Adipose tissue (tissue), 3 donors: ENCODE data around the gene CYBC1. TPM values are rescaled to one million over a fixed set of nuclear protein-coding genes. Genes with fewer than 3 reads are reported as not detected.
A peak's percentile ranks its signal among the peaks of the same experiment; 100 is the strongest.

Experiments
- H3K27ac ChIP-seq: one replicate; pipeline ENCODE4 v1.5.1; 2013; ENCODE audit warnings: low read depth, low read length
- WGBS, 3 donors: extraction: QIAGEN DNeasy Blood & Tissue Kit; methylation state at CpG; one replicate each; pipeline ENCODE4 v1.1.7; 2013; 5-methylcytosine and 5-hydroxymethylcytosine counted together
- polyA plus RNA-seq, 3 donors: library from polyadenylated mRNA; stranded (reverse); fragments of 200-250 nt; gene quantifications; one replicate each; pipeline ENCODE4 v1.2.3, GENCODE V29; 2013
- donor health status: healthy with polysubstance abuse.
- donor health status: Bipolar disorder and iron deficiency.
- donor health status: healthy.

The CYBC1 gene
- polyA plus RNA-seq, 3 donors: 42.5 to 70.0 (median 43.6) TPM

GRCh38 chr17:82440469-82440981 lies 10.0 kb downstream of the CYBC1 start:
- 52 to 81% (median 61%) methylated on average over 22 of the region's 22 CpGs for WGBS, 3 donors
- H3K27ac ChIP-seq: peak overlapping the region; percentile 29

DNA sequence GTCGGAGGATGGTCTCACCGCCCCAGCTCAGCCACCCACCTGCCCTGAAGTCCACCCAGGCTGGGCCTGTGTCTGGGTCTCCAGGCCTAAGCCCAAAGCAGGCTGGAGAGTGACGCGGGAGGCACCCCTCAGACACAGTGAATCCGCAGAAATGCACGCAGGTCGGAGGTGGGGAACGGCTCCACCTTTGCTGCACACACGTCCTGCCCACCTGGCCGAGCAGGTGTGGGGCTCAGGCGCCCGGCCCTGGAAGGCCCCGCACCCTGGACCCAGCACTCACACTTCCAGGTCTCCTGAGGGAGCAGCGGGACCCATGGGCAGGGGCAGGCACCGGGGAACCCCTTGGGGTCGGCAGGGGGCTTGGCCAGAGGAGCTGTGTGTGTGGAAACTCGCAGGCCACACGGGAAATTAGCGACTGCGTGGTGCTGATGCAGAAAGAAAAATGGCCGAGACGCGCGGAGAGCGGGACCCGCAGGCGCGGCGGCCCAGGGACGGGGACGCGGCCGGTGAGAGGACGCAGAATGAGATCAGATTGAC lies 10.7 kb downstream of the CYBC1 start:
- no peak overlapping the region for H3K27ac ChIP-seq
- 93 to 96% (median 94%) methylated on average over 30 to 34 of the region's 34 CpGs for WGBS, 3 donors

GRCh38 chr17:82439194-82439828 lies 11.2 kb downstream of the CYBC1 start:
- WGBS, 3 donors: 81 to 94% (median 92%) methylated on average over 29 of the region's 29 CpGs
- H3K27ac ChIP-seq: no peak overlapping the region

DNA sequence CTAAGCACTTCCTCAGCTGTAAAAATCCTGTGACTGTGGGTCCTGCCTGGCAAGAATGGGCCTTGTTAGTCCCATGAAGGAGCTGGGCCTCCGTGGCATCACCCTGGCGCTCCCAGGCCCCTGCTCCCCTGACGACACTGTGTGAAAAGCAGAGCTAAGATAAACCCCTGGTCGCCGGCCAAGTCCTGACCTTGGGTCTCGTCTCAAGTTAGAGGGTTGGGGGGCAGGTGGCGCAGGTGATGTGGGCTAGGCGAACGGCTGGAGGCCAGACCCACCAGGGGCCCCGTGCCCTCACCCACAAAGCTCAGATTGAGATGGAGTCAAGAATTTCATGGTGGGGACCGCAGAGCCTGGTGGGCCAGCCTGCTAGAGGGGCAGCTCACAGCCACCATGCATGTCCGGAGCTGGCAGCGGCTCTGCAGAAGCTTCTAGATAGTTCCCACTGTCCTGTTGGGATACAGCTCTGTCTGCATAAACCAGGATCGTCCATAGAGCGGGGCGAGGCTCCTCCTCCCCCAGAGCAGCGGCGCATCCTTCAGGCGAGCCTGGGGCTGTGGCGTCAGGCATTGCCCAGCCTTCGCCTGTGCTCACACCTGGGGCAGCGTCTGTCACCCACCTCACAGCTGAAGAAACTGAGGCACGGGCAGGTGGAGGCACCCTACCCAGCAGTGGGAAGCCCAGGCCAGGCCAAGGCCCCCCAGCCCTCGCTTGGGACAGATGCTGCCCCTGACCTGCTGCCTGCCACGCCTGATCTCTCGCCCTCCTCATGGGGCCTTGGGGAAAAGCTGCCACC lies 12.0 kb downstream of the CYBC1 start:
- no peak overlapping the region for H3K27ac ChIP-seq
- 65 to 90% (median 85%) methylated on average over 24 to 26 of the region's 26 CpGs for WGBS, 3 donors

- 63 to 91% (median 90%) methylated on average over 18 of the region's 18 CpGs for WGBS, 3 donors
These were observed 13.3 kb downstream of the CYBC1 start for GRCh38 chr17:82437325-82437668.

DNA sequence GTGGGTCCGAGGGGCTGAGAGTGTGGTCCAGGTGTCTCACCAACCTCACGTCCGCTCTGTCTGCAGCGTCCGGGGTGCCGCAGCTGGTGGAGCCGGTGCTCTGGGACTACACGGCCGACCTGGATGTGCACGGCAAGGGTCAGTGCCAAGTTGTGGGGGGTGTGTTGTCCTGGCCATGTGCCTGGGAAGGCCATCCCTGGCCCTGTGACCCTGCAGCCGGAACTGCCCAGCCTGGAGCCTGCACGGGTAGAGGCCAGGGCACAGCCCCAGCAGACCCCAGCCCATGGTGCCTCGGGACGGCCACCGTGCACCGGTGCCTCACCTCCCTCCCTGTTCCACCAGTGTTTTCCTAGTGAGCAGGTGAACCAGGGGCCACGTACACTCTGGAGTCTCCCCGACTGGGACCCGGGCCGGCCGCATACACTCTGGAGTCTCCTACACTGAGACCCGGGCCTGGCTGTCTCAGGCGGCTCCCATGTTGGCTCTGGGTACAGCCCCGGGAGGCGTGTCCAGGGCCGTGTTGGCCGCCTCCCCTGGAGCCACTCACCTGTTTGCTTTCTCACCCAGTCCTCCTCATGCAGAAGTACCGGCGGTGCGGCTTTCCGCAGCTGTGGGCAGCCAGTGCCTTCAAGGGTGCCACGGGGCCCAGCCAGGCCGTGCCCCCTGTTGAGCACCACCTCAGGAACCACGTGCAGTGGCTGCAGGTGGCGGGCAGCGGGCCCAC lies 13.8 kb downstream of the CYBC1 start:
- WGBS, 3 donors: 56 to 93% (median 87%) methylated on average over 35 to 36 of the region's 36 CpGs
- H3K27ac ChIP-seq: no peak overlapping the region

More at GRCh38 chr17:82437325-82437668, 13.3 kb downstream of the CYBC1 start:
- no peak overlapping the region for H3K27ac ChIP-seq

DNA sequence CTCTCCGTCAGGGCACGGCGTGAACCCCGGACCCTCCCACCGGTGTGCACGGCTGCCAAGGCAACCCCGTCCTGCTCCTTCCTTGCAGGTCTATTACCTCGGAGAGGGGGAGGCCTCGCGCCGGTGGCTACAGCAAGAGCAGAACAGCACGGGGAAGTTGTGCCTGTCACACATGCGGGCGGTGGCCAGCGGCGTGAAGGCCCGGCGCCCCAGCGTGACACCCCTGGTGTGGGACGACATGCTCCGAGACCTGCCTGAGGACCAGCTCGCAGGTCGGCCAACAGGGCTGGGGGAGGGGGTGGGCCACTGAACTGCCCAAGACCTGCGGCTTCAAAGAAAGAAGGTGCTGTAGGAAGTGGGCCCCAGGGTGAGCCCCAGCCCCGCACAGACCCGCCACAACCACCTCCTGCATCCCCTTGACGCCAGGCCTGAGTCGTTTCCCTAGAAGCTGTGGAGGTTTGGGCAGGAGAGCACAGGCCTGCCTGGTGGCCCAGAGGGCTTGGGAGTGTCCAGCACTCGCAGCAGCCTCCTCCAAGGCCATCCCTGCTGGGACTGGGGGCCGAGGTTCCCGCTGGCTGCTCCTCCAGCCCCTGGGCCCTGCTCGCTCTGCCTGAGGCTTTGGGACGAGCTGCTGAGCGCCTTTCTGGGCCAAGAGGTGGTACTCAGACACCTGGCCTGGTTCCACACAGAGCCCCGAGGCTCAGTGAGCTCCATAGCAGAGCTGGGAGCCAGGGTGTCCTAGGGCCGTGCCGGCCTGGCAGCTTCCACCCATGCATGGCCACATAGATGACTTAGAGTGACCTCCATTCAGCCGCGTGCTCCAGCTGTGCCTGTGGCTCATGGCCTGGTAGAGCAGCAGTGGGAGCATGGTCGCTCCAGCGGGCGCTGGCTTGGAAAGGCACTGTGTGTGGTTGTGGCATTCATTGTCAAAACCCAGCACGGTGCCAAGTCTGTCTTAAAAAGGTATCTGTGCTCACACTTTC lies 14.7 kb downstream of the CYBC1 start:
- no peak overlapping the region for H3K27ac ChIP-seq
- WGBS, 3 donors: 81 to 93% (median 89%) methylated on average over 42 to 43 of the region's 43 CpGs

DNA sequence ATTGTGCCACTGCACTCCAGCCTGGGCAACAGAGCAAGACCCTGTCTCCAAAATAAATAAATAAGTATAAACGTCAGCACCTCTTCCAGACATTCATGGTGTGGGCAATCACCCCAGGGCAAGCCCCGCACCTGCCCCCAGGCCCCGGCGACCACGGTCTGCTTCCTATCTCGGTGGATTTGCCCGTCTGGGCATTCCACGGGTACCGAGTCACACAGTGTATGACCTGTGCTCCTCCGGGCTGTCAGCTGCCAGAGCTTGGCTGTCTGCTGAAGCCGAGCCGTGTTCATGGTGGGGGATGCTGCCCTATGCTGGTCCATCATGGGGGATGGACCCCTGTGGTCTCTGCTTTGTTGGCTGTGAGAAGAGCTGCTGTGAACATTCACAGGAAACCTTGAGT lies 15.4 kb downstream of the CYBC1 start:
- WGBS, 3 donors: 93 to 94% (median 93%) methylated on average over 12 of the region's 12 CpGs
- H3K27ac ChIP-seq: no peak overlapping the region

GRCh38 chr17:82434216-82434565 lies 16.4 kb downstream of the CYBC1 start:
- H3K27ac ChIP-seq: no peak overlapping the region
- WGBS, 3 donors: 37 to 83% (median 57%) methylated on average over 3 of the region's 3 CpGs

- WGBS, 3 donors: 87 to 92% (median 89%) methylated on average over 32 of the region's 32 CpGs
- H3K27ac ChIP-seq: no peak overlapping the region
These were observed 16.9 kb downstream of the CYBC1 start for GRCh38 chr17:82433560-82434215.

- no peak overlapping the region for H3K27ac ChIP-seq
- WGBS, 3 donors: 78 to 79% (median 79%) methylated on average over 8 of the region's 8 CpGs
These were observed 18.5 kb downstream of the CYBC1 start for GRCh38 chr17:82432017-82432416.

DNA sequence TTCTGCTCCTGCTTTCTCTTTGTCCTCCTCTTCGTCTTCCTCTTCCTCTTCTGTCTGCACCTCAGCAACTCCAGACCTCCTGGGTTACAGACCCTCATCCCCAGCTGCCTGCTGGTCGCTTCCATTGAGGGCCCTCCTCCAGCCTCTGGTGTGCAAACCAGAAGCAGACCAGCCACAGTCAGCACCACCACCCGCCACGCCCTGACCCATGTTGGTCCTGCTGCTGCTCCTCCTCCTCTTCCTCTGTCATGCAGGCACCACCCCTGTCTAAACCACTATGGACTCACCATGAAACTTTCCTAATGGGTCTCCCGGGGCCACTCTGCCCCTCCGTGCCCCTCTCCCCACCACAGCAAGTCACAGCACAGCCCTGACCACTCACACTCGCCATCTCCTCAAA lies 20.7 kb downstream of the CYBC1 start:
- 84 to 93% (median 88%) methylated on average over 7 of the region's 7 CpGs for WGBS, 3 donors
- H3K27ac ChIP-seq: no peak overlapping the region

DNA sequence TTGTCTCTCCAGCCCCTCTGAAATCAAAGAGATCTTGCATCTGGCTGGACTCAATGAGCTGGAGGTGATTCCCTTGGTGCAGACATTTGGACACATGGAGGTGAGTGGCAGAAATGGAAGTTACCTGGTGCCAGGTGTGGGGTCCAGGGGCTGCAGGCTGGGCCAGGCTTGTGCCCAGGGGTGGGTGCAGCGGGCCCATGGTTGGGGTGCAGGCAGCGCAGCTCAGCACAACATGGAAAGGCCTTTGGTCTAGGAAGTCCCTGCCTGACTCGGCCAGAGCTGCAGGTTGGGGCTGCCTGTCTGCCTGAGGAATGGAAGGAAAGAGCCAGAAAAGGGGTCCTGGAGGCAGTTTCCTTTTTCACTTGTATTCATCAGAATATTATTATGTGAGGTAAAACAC lies 22.0 kb downstream of the CYBC1 start:
- WGBS, 3 donors: 97 to 100% (median 98%) methylated on average over 3 of the region's 3 CpGs
- H3K27ac ChIP-seq: no peak overlapping the region

- H3K27ac ChIP-seq: no peak overlapping the region
- 89 to 96% (median 93%) methylated on average over 2 of the region's 2 CpGs for WGBS, 3 donors
These were observed 25.7 kb downstream of the CYBC1 start for GRCh38 chr17:82424863-82425159.

GRCh38 chr17:82424001-82424862 lies 26.3 kb downstream of the CYBC1 start:
- 65 to 83% (median 70%) methylated on average over 25 of the region's 25 CpGs for WGBS, 3 donors
- no peak overlapping the region for H3K27ac ChIP-seq

DNA sequence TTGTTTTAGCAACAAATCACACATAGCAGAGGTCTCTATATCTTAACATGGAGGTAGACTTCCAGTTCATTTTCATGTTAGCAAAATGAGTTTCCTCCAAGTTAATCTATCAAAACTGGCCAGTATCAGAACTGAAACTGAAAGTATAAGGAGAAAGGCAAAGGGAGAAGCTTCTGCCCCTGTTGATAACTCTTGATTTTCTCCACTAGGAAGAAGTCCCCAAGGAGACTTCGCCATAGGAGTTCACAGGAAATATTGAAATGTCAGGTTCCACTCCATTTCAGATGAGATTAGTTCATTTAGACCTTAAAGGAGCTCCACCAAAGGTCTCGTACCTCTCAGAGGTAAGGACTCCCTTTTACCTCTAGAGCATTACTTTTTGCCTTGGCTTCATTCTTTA lies 31.0 kb downstream of the CYBC1 start:
- no peak overlapping the region for H3K27ac ChIP-seq
- 57 to 83% (median 61%) methylated on average over 2 of the region's 2 CpGs for WGBS, 3 donors
